22Rv1 (cell line): Measurements from ENCODE around the gene PPIL6.

Source experiments
- CTCF ChIP-seq: fragments of 450-650 bp; IDR thresholded peaks from 2 replicates; pipeline ENCODE4 v1.5.1; 2017; ENCODE audit warnings: mild to moderate bottlenecking
- ZFX ChIP-seq: fragments of 450-650 bp; IDR thresholded peaks from 2 replicates; pipeline ENCODE4 v1.6.1; 2017; ENCODE audit warnings: antibody characterized with exemption, borderline replicate concordance

- TF ChIP-seq CTCF (no peak), ZFX (no peak)
These were observed 40.6 kb upstream of the PPIL6 start for GRCh38 chr6:109480993-109481480.
